Gastroesophageal sphincter (tissue), 3 donors: ENCODE data around the gene GAS2L1.

Experiments
- EP300 ChIP-seq: sonication (generic); formaldehyde crosslinking; IDR thresholded peaks from one replicate; pipeline ENCODE4 v1.6.1; 2017; ENCODE audit warnings: antibody characterized with exemption, mild to moderate bottlenecking
- POLR2A ChIP-seq, 2 donors: fragments of 450-650 bp; IDR thresholded peaks; one replicate each; pipeline ENCODE4 v1.6.1; 2017; ENCODE audit warnings: antibody characterized with exemption in 2 of 2, mild to moderate bottlenecking in 2 of 2, moderate library complexity in 1 of 2
- POLR2AphosphoS5 ChIP-seq: sonication (generic); formaldehyde crosslinking; IDR thresholded peaks from one replicate; pipeline ENCODE4 v1.6.1; 2017; ENCODE audit warnings: antibody characterized with exemption
- TF ChIP-seq, protein P1 (sequence below), 4 experiments: fragments of 200-600 bp in 2 of 4; fragments of 450-650 bp in 2 of 4; sonication (generic) in 1 of 4; IDR thresholded peaks; one replicate each; pipeline ENCODE4 v1.5.1; 2017 to 2019; ENCODE audit warnings: antibody characterized with exemption in 4 of 4, mild to moderate bottlenecking in 2 of 4, moderate library complexity in 2 of 4

- no peak for TF ChIP-seq EP300
- TF ChIP-seq POLR2A (IDR thresholded peaks at IDR 0.05), result no peak
- TF ChIP-seq, protein P1, sequence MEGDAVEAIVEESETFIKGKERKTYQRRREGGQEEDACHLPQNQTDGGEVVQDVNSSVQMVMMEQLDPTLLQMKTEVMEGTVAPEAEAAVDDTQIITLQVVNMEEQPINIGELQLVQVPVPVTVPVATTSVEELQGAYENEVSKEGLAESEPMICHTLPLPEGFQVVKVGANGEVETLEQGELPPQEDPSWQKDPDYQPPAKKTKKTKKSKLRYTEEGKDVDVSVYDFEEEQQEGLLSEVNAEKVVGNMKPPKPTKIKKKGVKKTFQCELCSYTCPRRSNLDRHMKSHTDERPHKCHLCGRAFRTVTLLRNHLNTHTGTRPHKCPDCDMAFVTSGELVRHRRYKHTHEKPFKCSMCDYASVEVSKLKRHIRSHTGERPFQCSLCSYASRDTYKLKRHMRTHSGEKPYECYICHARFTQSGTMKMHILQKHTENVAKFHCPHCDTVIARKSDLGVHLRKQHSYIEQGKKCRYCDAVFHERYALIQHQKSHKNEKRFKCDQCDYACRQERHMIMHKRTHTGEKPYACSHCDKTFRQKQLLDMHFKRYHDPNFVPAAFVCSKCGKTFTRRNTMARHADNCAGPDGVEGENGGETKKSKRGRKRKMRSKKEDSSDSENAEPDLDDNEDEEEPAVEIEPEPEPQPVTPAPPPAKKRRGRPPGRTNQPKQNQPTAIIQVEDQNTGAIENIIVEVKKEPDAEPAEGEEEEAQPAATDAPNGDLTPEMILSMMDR (IDR thresholded peaks at IDR 0.05), result no peak
- no peak for TF ChIP-seq POLR2AphosphoS5
These were observed 1.2 kb downstream of the GAS2L1 start for GRCh38 chr22:29307596-29308147.
